ENCODE measurements around the gene ARID5A.
"Not testable (repeated sequence)": the region's sequence is repeated elsewhere in the genome, so short reads cannot be mapped to it uniquely, and the experiment has no call there.

The ARID5A gene

GRCh38 chr2:96555146-96555610 is 18.6 kb downstream of the ARID5A start:
- DNase-seq (ENCODE audit: low read depth, low spot score): no peak

- DNase-seq (ENCODE audit: low read depth, low spot score): no peak
Measured at GRCh38 chr2:96556441-96557330, 20.1 kb downstream of the ARID5A start.

GRCh38 chr2:96557421-96557820 is 20.9 kb downstream of the ARID5A start:
- DNase-seq (ENCODE audit: low read depth, low spot score): not testable (repeated sequence)

GRCh38 chr2:96558061-96558460 is 21.5 kb downstream of the ARID5A start:
- DNase-seq (ENCODE audit: low read depth, low spot score): no peak

- no peak for DNase-seq (ENCODE audit: low read depth, low spot score)
Measured at GRCh38 chr2:96558485-96558884, 21.9 kb downstream of the ARID5A start.

GRCh38 chr2:96564026-96564425 is 27.5 kb downstream of the ARID5A start:
- no peak for DNase-seq (ENCODE audit: low read depth, low spot score)

GRCh38 chr2:96564563-96564962 is 28.0 kb downstream of the ARID5A start:
- no peak for DNase-seq (ENCODE audit: low read depth, low spot score)

GRCh38 chr2:96565111-96565510 is 28.6 kb downstream of the ARID5A start:
- no peak for DNase-seq (ENCODE audit: low read depth, low spot score)

- no peak for DNase-seq (ENCODE audit: low read depth, low spot score)
Measured at GRCh38 chr2:96568094-96568493, 31.5 kb downstream of the ARID5A start.

GRCh38 chr2:96574364-96574763 is 37.8 kb downstream of the ARID5A start:
- DNase-seq (ENCODE audit: low read depth, low spot score): no peak

- DNase-seq (ENCODE audit: low read depth, low spot score): no peak
Measured at GRCh38 chr2:96575785-96576456, 39.4 kb downstream of the ARID5A start.

GRCh38 chr2:96577501-96577900 is 40.9 kb downstream of the ARID5A start:
- no peak for DNase-seq (ENCODE audit: low read depth, low spot score)

- DNase-seq (ENCODE audit: low read depth, low spot score): no peak
Measured at GRCh38 chr2:96578731-96579130, 42.2 kb downstream of the ARID5A start.

GRCh38 chr2:96579422-96579821 is 42.9 kb downstream of the ARID5A start:
- no peak for DNase-seq (ENCODE audit: low read depth, low spot score)

- no peak for DNase-seq (ENCODE audit: low read depth, low spot score)
Measured at GRCh38 chr2:96580771-96581170, 44.2 kb downstream of the ARID5A start.

GRCh38 chr2:96584017-96584416 is 47.5 kb downstream of the ARID5A start:
- no peak for DNase-seq (ENCODE audit: low read depth, low spot score)

- no peak for DNase-seq (ENCODE audit: low read depth, low spot score)
Measured at GRCh38 chr2:96587843-96588242, 51.3 kb downstream of the ARID5A start.

- DNase-seq (ENCODE audit: low read depth, low spot score): no peak
Measured at GRCh38 chr2:96591054-96591453, 54.5 kb downstream of the ARID5A start.

GRCh38 chr2:96591494-96591893 is 54.9 kb downstream of the ARID5A start:
- DNase-seq (ENCODE audit: low read depth, low spot score): no peak

GRCh38 chr2:96594282-96594681 is 57.7 kb downstream of the ARID5A start:
- DNase-seq (ENCODE audit: low read depth, low spot score): no peak

GRCh38 chr2:96594691-96595152 is 58.2 kb downstream of the ARID5A start:
- DNase-seq (ENCODE audit: low read depth, low spot score): no peak

- no peak for DNase-seq (ENCODE audit: low read depth, low spot score)
Measured at GRCh38 chr2:96596596-96596995, 60.0 kb downstream of the ARID5A start.

- no peak for DNase-seq (ENCODE audit: low read depth, low spot score)
Measured at GRCh38 chr2:96599941-96600340, 63.4 kb downstream of the ARID5A start.

Data from iPS DF 19.7 (cell line).